Measurements from ENCODE around the gene WNT2B.

- TF ChIP-seq, protein P1, sequence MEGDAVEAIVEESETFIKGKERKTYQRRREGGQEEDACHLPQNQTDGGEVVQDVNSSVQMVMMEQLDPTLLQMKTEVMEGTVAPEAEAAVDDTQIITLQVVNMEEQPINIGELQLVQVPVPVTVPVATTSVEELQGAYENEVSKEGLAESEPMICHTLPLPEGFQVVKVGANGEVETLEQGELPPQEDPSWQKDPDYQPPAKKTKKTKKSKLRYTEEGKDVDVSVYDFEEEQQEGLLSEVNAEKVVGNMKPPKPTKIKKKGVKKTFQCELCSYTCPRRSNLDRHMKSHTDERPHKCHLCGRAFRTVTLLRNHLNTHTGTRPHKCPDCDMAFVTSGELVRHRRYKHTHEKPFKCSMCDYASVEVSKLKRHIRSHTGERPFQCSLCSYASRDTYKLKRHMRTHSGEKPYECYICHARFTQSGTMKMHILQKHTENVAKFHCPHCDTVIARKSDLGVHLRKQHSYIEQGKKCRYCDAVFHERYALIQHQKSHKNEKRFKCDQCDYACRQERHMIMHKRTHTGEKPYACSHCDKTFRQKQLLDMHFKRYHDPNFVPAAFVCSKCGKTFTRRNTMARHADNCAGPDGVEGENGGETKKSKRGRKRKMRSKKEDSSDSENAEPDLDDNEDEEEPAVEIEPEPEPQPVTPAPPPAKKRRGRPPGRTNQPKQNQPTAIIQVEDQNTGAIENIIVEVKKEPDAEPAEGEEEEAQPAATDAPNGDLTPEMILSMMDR (IDR thresholded peaks at IDR 0.05; ENCODE audit: low read depth, low read length): no peak
- TF ChIP-seq EZH2phosphoT487 (IDR thresholded peaks at IDR 0.05; ENCODE audit: low read depth): no peak
These were observed 6.1 kb downstream of the WNT2B start for GRCh38 chr1:112514901-112515300.

Data from OCI-LY3 (cell line).